GM12865 (cell line): ENCODE data around the gene NDOR1.

Experiments
- DNase-seq: peaks from one replicate; pipeline ENCODE4 v3.0.0; 2010; ENCODE audit warnings: low read depth
- H3K4me3 ChIP-seq: 2 replicates; pipeline ENCODE4 v1.5.1; 2011; ENCODE audit warnings: mild to moderate bottlenecking, low read depth, low read length, control low read depth
- CTCF ChIP-seq: IDR thresholded peaks from 2 replicates; pipeline ENCODE4 v1.5.1; 2011; ENCODE audit warnings: low read length, control low read depth, low read depth, inconsistent platforms; ENCODE audit not compliant: insufficient read depth; ENCODE audit errors: missing control alignments

The NDOR1 gene

GRCh38 chr9:137179761-137180160 lies 25.7 kb upstream of the NDOR1 start:
- H3K4me3 ChIP-seq: no peak overlapping the region
- no peak for DNase-seq
- no peak for TF ChIP-seq CTCF

GRCh38 chr9:137180491-137180890 lies 25.0 kb upstream of the NDOR1 start:
- no peak overlapping the region for H3K4me3 ChIP-seq
- no peak for TF ChIP-seq CTCF
- no peak for DNase-seq

- no peak for DNase-seq
- no peak overlapping the region for H3K4me3 ChIP-seq
- TF ChIP-seq CTCF: no peak
Measured at GRCh38 chr9:137181680-137182079, 23.8 kb upstream of the NDOR1 start.

GRCh38 chr9:137182836-137183235 lies 22.7 kb upstream of the NDOR1 start:
- TF ChIP-seq CTCF: no peak
- DNase-seq: no peak
- no peak overlapping the region for H3K4me3 ChIP-seq

- TF ChIP-seq CTCF: no peak
- no peak for DNase-seq
- H3K4me3 ChIP-seq: no peak overlapping the region
Measured at GRCh38 chr9:137183980-137184595, 21.4 kb upstream of the NDOR1 start.

GRCh38 chr9:137184881-137185660 lies 20.4 kb upstream of the NDOR1 start:
- TF ChIP-seq CTCF: no peak
- DNase-seq: no peak
- no peak overlapping the region for H3K4me3 ChIP-seq
